ENCODE measurements around the gene CD300LF.

- TF ChIP-seq REST (IDR thresholded peaks at IDR 0.05) (no peak), GABPA (IDR thresholded peaks at IDR 0.05 in 1 of 2, conservative IDR thresholded peaks at IDR 0.05 in 1 of 2) (no peak), CTCF (IDR thresholded peaks at IDR 0.05; ENCODE audit: low read depth, low read length, missing input control) (no peak), ATF3 (IDR thresholded peaks at IDR 0.05) (no peak), JUND (IDR thresholded peaks at IDR 0.05) (no peak), RAD21 (IDR thresholded peaks at IDR 0.05) (no peak), TAF1 (conservative IDR thresholded peaks at IDR 0.05) (no peak), ZBTB33 (IDR thresholded peaks at IDR 0.05) (no peak), EGR1 (IDR thresholded peaks at IDR 0.05; ENCODE audit: low read depth in 2 of 2) (no peak), YY1 (IDR thresholded peaks at IDR 0.05) (no peak), SP1 (IDR thresholded peaks at IDR 0.05) (no peak), NR2F2 (IDR thresholded peaks at IDR 0.05) (no peak), FOXA1 (IDR thresholded peaks at IDR 0.05) (no peak), HNF4G (IDR thresholded peaks at IDR 0.05) (no peak)
These were observed 68.3 kb downstream of the CD300LF start for GRCh38 chr17:74644419-74644818.

Measured in liver (tissue), 3 donors.